Skin epidermis (tissue), 12 donors: ENCODE measurements around the gene AP4B1.

ENCODE experiments used
- H3K27ac ChIP-seq, 21 experiments: fragments of 200-600 bp; sonication (generic) in 11 of 21; one replicate each; pipeline ENCODE4 v1.5.0; 2020; ENCODE audit warnings: mild to moderate bottlenecking in 3 of 21, inconsistent platforms in 2 of 21, moderate library complexity in 2 of 21
- H3K4me3 ChIP-seq, 7 experiments: fragments of 200-600 bp; sonication (generic) in 2 of 7; one replicate each; pipeline ENCODE4 v1.5.0; 2020; ENCODE audit warnings: inconsistent platforms in 2 of 7, mild to moderate bottlenecking in 2 of 7, moderate library complexity in 1 of 7

AP4B1 gene

GRCh38 chr1:113901191-113901590, 3.4 kb downstream of the AP4B1 start:
- Histone ChIP-seq H3K4me3 (no peak overlapping the region), H3K27ac (no peak overlapping the region)

GRCh38 chr1:113899111-113899510, 5.5 kb downstream of the AP4B1 start:
- H3K27ac ChIP-seq = no peak overlapping the region
- no peak overlapping the region for H3K4me3 ChIP-seq

GRCh38 chr1:113898241-113898814, 6.3 kb downstream of the AP4B1 start:
- no peak overlapping the region for H3K27ac ChIP-seq

GRCh38 chr1:113895961-113896360, 8.6 kb downstream of the AP4B1 start:
- no peak overlapping the region for H3K4me3 ChIP-seq
- no peak overlapping the region for H3K27ac ChIP-seq

More at GRCh38 chr1:113898241-113898814, 6.3 kb downstream of the AP4B1 start:
- H3K4me3 ChIP-seq = no peak overlapping the region

GRCh38 chr1:113895098-113895497, 9.5 kb downstream of the AP4B1 start:
- no peak overlapping the region for H3K4me3 ChIP-seq
- H3K27ac ChIP-seq = no peak overlapping the region

- no peak overlapping the region for H3K27ac ChIP-seq
Observed at GRCh38 chr1:113893267-113893666, 11.3 kb downstream of the AP4B1 start.

GRCh38 chr1:113891631-113892220, 12.9 kb downstream of the AP4B1 start:
- Histone ChIP-seq H3K4me3 (no peak overlapping the region), H3K27ac (no peak overlapping the region)

More at GRCh38 chr1:113893267-113893666, 11.3 kb downstream of the AP4B1 start:
- no peak overlapping the region for H3K4me3 ChIP-seq

- H3K4me3 ChIP-seq = no peak overlapping the region
- H3K27ac ChIP-seq = no peak overlapping the region
Observed at GRCh38 chr1:113890816-113891215, 13.8 kb downstream of the AP4B1 start.

- H3K27ac ChIP-seq = no peak within 1 kb of the TSS
- no peak within 1 kb of the TSS for H3K4me3 ChIP-seq
Observed at GRCh38 chr1:113887402-113888175, 17.0 kb downstream of the AP4B1 start, which contains the start of gene BCL2L15. Gene BCL2L15 (minus strand): TSS chr1:113887581. CDS start chr1:113887375, 206 bp downstream.

GRCh38 chr1:113886417-113887401, 17.9 kb downstream of the AP4B1 start:
- Histone ChIP-seq H3K27ac (no peak overlapping the region), H3K4me3 (no peak overlapping the region)

- H3K27ac ChIP-seq = peak overlapping the region in 1 of 21 experiments; percentile 79
- H3K4me3 ChIP-seq = no peak overlapping the region
Observed at GRCh38 chr1:113881661-113882060, 22.9 kb downstream of the AP4B1 start.

- no peak overlapping the region for H3K27ac ChIP-seq
Observed at GRCh38 chr1:113879739-113880038, 24.9 kb downstream of the AP4B1 start.

GRCh38 chr1:113876176-113876575, 28.4 kb downstream of the AP4B1 start:
- H3K27ac ChIP-seq = no peak overlapping the region
- H3K4me3 ChIP-seq = no peak overlapping the region

More at GRCh38 chr1:113879739-113880038, 24.9 kb downstream of the AP4B1 start:
- no peak overlapping the region for H3K4me3 ChIP-seq

GRCh38 chr1:113875714-113876113, 28.9 kb downstream of the AP4B1 start:
- H3K4me3 ChIP-seq = no peak overlapping the region
- no peak overlapping the region for H3K27ac ChIP-seq

GRCh38 chr1:113874012-113874879, 30.4 kb downstream of the AP4B1 start:
- Histone ChIP-seq H3K27ac (peak overlapping the region in 7 of 21 experiments; percentile 7 to 87 (median 37)), H3K4me3 (no peak overlapping the region)

GRCh38 chr1:113872219-113872935, 32.2 kb downstream of the AP4B1 start:
- H3K4me3 ChIP-seq = no peak overlapping the region
- peak overlapping the region in 19 of 21 experiments; percentile 2 to 87 (median 61) for H3K27ac ChIP-seq

- Histone ChIP-seq H3K4me3 (peak within 1 kb of the TSS; percentile 2 to 34 (median 17)), H3K27ac (peak within 1 kb of the TSS in 19 of 21 experiments; percentile 2 to 87 (median 61))
Observed at GRCh38 chr1:113871597-113872113, 32.9 kb downstream of the AP4B1 start, which contains the start of gene PTPN22. Gene PTPN22 (minus strand): TSS chr1:113871712.

GRCh38 chr1:113870778-113871177, 33.8 kb downstream of the AP4B1 start:
- peak overlapping the region; percentile 2 to 34 (median 13) for H3K4me3 ChIP-seq
- peak overlapping the region in 14 of 21 experiments; percentile 25 to 87 (median 62) for H3K27ac ChIP-seq
